Osteocyte (in vitro differentiated cells): ENCODE results near the gene DPP6. TPM values are rescaled to one million over a fixed set of nuclear protein-coding genes. Genes with fewer than 3 reads are reported as not detected.

Experiments used
- DNase-seq: peaks from one replicate; pipeline ENCODE4 v3.0.0; 2021; ENCODE audit warnings: mixed read lengths; ENCODE audit not compliant: unreplicated experiment; ENCODE audit errors: extremely low spot score
- H3K27ac Mint-ChIP-seq: one replicate; pipeline ENCODE4 v1.8.0; 2021; ENCODE audit warnings: mild to moderate bottlenecking, mixed read lengths; ENCODE audit not compliant: unreplicated experiment
- H3K27me3 Mint-ChIP-seq: one replicate; pipeline ENCODE4 v1.8.0; 2021; ENCODE audit warnings: mixed read lengths; ENCODE audit not compliant: unreplicated experiment
- H3K36me3 Mint-ChIP-seq: one replicate; pipeline ENCODE4 v1.8.0; 2021; ENCODE audit warnings: mixed read lengths; ENCODE audit not compliant: unreplicated experiment
- H3K4me1 Mint-ChIP-seq: one replicate; pipeline ENCODE4 v1.8.0; 2021; ENCODE audit warnings: mixed read lengths; ENCODE audit not compliant: unreplicated experiment
- H3K4me3 Mint-ChIP-seq: one replicate; pipeline ENCODE4 v1.8.0; 2021; ENCODE audit warnings: mild to moderate bottlenecking, moderate library complexity, mixed read lengths; ENCODE audit not compliant: unreplicated experiment
- H3K9me3 Mint-ChIP-seq: one replicate; pipeline ENCODE4 v1.8.0; 2021; ENCODE audit warnings: mixed read lengths; ENCODE audit not compliant: unreplicated experiment
- total RNA-seq: library from RNA; stranded (reverse); gene quantifications from 2 replicates; pipeline ENCODE4 v1.2.1, GENCODE V29; 2021
- TF ChIP-seq, protein P1 (sequence below): fragments of 200-600 bp; sonication (generic); IDR thresholded peaks from 2 replicates; pipeline ENCODE4 v1.5.0; 2021; ENCODE audit warnings: antibody characterized with exemption, mild to moderate bottlenecking, moderate library complexity

Gene DPP6
- total RNA-seq, 1 donor from 2014 or later: not detected

DNA sequence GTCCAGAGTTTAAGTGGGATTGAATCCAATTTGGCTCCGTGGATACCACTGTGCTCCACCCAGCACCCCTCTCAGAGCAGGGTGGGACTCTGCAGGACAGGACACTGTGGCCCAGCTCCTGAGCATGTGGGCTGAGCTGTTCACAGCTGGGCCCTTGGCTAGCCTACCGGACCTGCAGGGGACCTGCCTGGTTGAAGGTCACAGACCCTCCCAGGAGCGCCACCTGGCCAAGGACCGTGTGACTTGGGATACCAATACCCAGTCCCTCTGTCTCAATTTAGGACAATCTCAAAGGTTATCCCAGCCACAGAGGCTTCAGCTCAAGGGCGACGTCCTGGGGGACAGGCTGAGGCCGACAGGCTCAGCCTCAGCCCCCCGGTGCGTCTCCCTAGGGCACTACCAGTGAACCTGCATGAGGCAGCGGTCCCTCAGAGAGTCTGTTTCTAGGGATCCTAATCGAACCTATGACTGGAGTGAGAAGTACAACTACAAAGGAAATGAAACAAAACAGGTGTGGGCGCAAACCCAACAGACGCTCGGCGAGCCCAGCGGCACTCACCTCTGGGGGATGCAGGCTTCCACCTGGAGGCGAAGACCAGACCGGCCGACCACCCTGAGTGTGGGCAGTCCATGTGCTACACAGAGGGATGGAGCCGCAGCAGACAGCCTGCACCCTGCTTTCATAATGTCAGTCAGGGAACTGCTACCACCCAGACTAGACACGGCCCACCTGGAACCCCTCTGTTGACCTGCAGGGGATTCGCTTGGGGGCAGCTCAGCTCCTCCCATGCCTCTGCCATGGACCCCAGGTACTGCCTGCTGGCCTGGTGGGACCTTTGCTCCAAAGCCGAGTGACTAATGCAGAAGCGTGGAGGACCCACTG, 847.0 kb downstream of the DPP6 start:
- DNase-seq: no peak
- H3K27ac Mint-ChIP-seq: no peak overlapping the region
- TF ChIP-seq, protein P1, sequence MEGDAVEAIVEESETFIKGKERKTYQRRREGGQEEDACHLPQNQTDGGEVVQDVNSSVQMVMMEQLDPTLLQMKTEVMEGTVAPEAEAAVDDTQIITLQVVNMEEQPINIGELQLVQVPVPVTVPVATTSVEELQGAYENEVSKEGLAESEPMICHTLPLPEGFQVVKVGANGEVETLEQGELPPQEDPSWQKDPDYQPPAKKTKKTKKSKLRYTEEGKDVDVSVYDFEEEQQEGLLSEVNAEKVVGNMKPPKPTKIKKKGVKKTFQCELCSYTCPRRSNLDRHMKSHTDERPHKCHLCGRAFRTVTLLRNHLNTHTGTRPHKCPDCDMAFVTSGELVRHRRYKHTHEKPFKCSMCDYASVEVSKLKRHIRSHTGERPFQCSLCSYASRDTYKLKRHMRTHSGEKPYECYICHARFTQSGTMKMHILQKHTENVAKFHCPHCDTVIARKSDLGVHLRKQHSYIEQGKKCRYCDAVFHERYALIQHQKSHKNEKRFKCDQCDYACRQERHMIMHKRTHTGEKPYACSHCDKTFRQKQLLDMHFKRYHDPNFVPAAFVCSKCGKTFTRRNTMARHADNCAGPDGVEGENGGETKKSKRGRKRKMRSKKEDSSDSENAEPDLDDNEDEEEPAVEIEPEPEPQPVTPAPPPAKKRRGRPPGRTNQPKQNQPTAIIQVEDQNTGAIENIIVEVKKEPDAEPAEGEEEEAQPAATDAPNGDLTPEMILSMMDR: no peak
- no peaks in the 10 kb centered on the region for H3K36me3 Mint-ChIP-seq
- H3K27me3 Mint-ChIP-seq: no peaks in the 10 kb centered on the region
- no peak overlapping the region for H3K4me3 Mint-ChIP-seq
- no peaks in the 10 kb centered on the region for H3K4me1 Mint-ChIP-seq
- peaks cover 25% of the 10 kb centered on the region for H3K9me3 Mint-ChIP-seq

DNA sequence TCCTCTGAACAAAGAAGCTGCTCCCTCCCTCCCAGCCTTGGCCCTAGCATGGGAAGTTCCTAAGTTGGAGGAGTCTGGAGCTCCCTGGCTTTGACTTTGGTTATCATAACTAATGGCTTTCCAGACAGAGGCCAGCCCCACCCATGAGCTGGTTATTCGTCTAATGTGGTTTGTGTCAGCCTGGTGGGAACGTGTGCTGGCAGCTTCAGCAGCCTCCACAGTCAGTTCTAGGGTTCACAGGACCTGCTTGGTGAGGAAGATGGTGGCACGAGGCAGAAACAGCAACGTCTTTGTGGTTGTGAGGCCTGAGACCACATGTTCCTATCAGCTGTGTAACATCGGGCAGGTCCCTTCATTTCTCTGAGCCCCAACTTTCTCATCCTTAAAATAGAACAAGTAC, 847.7 kb downstream of the DPP6 start:
- Mint-ChIP-seq H3K4me3 (no peak overlapping the region), H3K27me3 (no peaks in the 10 kb centered on the region), H3K9me3 (peaks cover 22% of the 10 kb centered on the region), H3K4me1 (no peaks in the 10 kb centered on the region), H3K36me3 (no peaks in the 10 kb centered on the region), H3K27ac (no peak overlapping the region)
- DNase-seq: no peak
- TF ChIP-seq, protein P1: no peak

DNA sequence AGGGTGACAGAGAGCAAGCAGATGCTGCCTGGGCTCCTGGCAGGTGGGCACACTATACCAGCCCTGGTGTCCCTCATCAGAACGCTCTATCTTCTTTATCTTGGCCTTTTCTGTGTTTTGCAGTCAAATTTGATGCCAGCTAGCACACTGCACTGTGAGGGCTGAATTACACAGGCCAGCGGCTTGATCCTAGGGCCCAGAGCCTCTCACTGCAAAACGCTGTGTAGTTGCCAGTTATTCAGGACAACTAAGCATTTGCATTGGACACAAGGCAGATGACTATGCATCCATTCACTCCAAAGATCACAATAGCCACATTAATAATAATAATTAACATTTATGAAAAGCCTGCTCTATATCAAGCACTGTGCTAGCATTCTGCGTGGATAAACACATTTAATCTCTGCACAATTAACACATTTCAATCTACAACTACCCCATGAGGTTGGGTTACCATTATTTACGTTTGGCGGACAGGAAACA, 850.4 kb downstream of the DPP6 start:
- TF ChIP-seq, protein P1: no peak
- peaks cover 20% of the 10 kb centered on the region for H3K9me3 Mint-ChIP-seq
- DNase-seq: no peak
- H3K4me3 Mint-ChIP-seq: no peak overlapping the region
- no peaks in the 10 kb centered on the region for H3K27me3 Mint-ChIP-seq
- no peaks in the 10 kb centered on the region for H3K36me3 Mint-ChIP-seq
- H3K4me1 Mint-ChIP-seq: no peaks in the 10 kb centered on the region
- H3K27ac Mint-ChIP-seq: no peak overlapping the region

DNA sequence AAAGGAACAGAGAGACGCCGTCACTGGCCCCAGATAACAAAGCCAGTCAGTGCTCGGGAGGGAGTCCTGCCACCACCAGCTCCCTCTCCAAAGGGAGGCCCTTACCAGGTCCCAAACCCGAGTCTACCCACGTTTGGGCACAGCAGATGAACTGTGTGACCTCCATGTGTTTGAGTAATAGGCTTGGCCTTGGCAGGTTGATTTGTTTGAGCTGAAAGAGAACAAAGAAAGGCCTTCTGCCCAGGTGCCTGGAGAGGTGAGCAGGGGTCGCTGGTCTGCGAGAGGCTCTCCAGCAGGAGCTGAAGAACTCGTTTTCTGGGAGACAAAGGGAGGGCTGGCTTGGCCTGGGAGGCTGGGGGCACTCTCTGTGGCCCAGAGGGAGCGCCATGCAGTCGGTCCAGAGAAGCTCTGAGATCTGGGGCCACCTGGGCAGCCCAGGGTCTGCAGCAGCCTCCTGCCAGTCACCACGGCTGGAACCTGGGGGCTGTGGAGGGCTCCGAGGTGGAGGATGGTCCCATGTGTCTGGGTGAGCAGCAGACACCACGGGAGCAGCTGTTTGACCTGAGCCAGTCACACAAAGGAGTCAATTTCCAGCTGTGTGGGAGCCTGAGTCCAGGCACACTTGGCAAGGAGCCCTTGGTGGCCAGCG, 851.0 kb downstream of the DPP6 start:
- DNase-seq: no peak
- no peaks in the 10 kb centered on the region for H3K4me1 Mint-ChIP-seq
- peaks cover 26% of the 10 kb centered on the region for H3K9me3 Mint-ChIP-seq
- H3K27ac Mint-ChIP-seq: no peak overlapping the region
- no peak overlapping the region for H3K4me3 Mint-ChIP-seq
- no peaks in the 10 kb centered on the region for H3K36me3 Mint-ChIP-seq
- H3K27me3 Mint-ChIP-seq: no peaks in the 10 kb centered on the region
- TF ChIP-seq, protein P1: no peak

DNA sequence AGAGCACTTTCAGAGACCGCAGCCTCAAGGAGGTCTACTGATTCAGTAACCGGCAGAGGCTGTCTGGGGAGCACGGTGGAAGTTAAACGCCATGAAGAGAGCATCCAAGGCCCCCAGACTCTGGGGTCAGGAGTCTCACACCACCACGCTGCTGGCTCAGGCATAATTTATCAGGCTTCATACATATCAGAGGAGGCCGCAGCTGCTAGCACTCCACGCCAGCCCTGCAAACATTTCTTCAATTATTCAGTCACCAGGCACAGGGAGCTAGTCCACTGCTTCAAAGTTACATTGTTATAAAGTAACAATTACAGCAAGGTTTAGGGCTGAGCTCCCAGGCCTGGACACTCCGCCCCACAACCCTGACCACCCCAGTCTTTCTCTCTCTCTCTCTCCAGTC, 852.9 kb downstream of the DPP6 start:
- no peak for DNase-seq
- no peaks in the 10 kb centered on the region for H3K36me3 Mint-ChIP-seq
- TF ChIP-seq, protein P1: no peak
- H3K4me3 Mint-ChIP-seq: no peak overlapping the region
- no peaks in the 10 kb centered on the region for H3K27me3 Mint-ChIP-seq
- no peaks in the 10 kb centered on the region for H3K4me1 Mint-ChIP-seq
- peaks cover 33% of the 10 kb centered on the region for H3K9me3 Mint-ChIP-seq
- no peak overlapping the region for H3K27ac Mint-ChIP-seq
